GM18499 (cell line): ENCODE results near the gene SORCS1.
"Not testable (repeated sequence)": the region's sequence is repeated elsewhere in the genome, so short reads cannot be mapped to it uniquely, and the experiment has no call there.

ENCODE experiments used
- ATAC-seq: cut with Tn5 transposase; IDR thresholded peaks from one replicate; pipeline ENCODE4 v1.9.1; 2021; ENCODE audit warnings: moderate number of reproducible peaks; ENCODE audit not compliant: insufficient read depth, unreplicated experiment

The SORCS1 gene

DNA sequence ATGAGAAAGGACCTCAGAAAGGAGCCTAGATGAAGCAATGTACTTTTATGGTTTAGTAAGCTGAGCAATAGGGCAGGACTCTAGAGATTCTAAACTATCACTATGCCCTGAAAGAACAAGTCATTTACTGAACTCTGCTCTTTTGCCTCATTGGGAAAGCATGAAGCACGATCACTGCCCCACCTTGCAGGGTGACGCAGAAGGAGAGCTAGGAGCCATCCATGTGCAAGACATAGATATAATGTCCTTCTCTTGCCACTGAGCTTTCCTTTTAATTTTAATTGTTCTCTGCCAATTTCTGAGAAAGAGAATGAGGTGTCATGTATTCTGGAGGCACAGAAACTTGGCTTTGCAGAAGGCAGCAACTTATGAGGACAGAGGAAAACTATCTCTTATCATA is 108.3 kb downstream of the SORCS1 start:
- ATAC-seq: no peak

DNA sequence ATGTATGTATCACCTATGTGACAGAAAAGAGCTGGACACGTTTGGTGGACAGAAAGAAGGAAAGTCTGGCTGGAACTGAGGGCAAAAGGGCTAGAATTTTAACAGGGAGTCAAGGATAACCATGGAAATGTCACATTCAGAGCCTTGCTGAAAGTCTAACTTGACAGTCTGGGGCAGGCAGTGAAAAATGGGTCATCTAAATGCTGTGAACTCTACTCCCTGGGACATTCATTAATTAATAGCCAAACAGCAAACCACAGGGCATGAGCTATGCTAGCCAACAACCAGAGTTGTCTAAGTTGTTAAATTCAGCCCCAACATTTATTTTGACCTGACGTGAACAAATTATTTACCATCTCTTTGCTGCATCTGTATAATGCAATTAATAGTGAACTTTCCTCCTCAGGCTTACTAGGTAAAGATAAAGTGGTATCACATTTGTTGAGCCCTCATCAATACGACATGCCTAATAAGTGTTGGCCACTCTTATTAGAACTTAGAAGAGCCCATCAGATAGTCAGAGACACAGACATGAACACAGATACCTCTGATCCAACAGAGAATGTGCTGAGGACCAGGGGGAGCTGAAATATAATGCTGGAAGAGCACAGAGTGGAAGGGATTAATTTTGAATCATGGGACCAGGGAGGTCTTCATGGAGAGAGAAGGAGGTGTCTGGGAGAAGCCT is 109.9 kb downstream of the SORCS1 start:
- no peak for ATAC-seq

GRCh38 chr10:107051769-107052168 is 112.7 kb downstream of the SORCS1 start:
- ATAC-seq: no peak

- no peak for ATAC-seq
These were observed 121.0 kb downstream of the SORCS1 start for GRCh38 chr10:107043461-107043860.

DNA sequence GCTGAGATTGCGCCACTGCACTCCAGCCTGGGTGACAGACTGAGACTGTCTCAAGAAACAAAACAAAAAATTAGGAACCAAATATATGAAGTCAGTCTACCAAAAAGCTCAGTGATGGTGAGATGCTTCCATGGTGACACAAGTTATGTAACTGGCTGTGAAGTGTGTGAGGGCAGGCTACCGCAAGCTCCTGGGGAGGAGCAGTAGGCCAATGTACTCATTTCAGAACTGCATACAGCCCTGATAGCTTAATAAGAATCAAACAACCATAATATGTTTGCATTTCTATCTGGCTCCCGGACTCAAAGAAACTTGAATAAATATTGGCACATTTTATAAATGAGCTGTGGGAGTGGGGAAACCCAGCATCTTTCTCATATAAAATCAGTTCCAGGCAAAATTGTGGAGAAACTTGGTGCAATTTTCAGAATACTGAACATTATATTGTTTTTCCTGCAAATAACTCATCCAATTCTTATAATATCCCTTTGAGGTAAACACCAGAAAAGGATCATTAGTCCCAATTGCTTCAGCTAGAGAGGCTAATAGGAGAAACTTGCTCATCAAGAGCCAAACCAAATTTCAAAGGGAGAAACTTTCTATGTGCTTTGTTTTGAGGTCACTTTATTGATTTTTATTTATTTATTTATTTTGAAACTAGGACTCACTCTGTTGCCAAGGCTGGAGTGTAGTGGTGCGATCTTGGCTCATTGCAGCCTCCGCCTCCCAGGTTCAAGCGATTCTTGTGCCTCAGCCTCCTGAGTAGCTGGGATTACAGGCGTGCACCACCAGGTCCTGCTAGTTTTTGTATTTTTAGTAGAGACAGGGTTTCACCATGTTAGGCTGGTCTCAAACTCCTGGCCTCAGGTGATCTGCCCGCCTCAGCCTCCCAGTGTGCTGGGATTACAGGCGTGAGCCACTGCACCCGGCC is 127.0 kb downstream of the SORCS1 start:
- ATAC-seq: no peak

DNA sequence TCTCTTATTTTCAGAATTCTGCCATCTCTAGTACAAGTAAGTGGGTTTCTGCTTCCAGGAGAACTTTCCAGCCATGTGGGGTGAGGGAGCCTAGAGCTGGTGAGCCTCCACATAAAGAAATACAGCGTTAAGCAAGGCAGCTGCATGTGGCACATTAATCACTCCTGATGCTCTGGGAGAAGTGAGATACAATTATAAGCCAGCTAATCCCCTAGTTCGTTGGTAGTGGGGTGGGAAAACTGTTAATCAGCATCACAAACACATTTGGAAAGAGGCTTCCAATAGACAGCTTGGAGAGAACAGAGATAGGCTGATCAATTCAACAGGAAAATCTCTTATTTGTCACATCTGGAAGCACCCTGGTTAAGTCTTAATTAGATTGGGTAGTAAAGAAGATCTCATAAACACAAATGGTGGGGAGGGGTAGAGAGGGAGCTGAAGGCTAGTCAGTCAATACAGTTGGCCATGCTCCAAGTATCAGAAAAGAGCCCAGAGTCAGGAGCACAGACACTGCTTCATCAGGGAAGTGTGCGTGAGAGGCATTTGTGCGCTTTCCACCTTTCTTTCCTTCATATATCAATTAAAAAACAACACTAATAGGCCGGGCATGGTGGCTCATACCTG is 130.6 kb downstream of the SORCS1 start:
- ATAC-seq: no peak

GRCh38 chr10:107032700-107033401 is 131.7 kb downstream of the SORCS1 start:
- ATAC-seq: no peak

DNA sequence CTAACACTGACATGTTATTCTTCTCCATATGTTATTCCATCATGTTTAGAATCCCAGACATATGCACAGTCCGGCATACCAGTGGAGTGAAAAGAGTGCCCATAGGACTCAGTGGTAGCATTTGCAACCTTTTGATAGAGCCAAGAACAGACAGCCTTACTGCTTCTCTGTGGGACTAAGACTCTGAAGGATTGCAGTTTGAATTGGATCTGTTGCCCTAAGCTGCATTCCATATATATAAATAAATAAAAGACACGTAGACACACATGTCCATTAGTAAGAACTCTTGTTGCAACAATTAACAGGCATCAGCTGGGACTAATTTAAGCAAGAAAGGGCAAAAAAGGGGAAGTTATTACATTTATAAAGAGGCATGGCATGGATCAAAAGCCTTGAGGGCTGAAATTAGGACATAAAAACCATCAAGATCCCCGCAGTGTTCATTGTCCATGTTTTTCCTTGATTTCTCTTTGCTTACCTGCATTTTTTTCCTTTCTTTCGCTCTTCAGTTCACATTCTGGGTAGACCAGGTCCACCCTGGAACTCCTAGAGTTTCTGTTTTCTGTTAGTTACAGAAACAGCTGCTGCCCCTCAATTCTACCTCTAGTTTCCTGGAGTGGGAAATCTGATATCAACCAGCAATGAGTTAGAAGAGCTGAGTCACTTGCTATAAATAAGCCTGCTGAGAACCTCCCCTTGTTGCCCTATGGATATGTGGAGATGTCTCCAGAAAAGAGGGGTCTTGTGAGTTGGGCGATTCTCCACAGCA is 132.4 kb downstream of the SORCS1 start:
- no peak for ATAC-seq

DNA sequence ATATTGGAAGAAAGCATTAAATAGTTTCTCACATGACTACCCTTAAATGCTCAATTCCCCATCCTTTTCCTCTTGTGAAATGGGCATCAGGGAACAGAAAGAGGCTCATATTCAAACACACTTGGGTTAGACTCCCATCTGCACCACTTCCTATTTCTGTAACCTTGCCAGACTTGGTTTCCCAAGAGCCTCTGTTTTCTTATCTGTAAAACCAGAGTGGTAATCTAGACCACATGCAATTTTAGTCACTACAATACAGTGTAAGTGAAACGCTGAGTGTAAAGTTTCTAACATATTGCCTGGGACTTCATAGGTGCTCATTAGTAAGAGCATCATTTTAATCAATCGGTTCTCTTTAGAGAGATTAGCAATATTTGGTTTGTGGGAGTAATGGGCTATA is 136.3 kb downstream of the SORCS1 start:
- ATAC-seq: no peak

- ATAC-seq: no peak
These were observed 138.8 kb downstream of the SORCS1 start for GRCh38 chr10:107025676-107026075.

GRCh38 chr10:107024033-107024432 is 140.5 kb downstream of the SORCS1 start:
- not testable (repeated sequence) for ATAC-seq

DNA sequence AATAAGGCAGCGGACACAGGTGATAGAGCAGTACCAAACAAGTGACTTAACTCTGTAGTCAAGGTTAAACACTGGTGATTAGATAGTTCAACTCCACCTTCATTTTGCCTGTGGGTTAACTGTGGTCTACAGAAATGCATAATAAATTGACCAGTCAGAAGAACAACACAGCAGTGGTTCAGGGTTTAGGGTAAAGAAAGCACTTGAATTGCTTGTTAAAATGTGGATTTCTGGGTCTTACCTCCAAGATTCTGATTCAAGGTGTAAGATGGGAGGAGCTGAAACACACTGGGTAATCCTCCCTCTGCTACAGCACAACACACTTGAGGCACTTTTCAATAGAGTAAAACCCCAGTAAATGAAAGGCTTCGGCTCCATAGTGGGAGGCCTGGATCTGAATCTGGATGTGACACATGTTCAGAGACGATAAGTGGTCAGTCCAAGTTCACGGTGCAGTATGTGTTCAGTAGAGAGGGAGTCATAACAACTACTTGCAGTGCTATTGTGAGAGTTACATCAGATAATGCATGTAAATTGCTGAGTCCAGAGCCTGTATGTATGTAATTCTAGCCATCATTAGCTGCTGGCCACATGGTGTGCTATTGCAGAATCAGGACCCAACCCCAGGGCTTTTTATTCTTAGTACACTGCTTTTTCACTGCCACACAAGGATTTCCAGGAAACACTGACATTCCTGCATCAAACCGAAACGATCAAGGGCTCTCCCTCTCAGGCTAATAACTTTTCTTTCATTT is 141.7 kb downstream of the SORCS1 start:
- no peak for ATAC-seq

- no peak for ATAC-seq
These were observed 145.4 kb downstream of the SORCS1 start for GRCh38 chr10:107019154-107019553.

DNA sequence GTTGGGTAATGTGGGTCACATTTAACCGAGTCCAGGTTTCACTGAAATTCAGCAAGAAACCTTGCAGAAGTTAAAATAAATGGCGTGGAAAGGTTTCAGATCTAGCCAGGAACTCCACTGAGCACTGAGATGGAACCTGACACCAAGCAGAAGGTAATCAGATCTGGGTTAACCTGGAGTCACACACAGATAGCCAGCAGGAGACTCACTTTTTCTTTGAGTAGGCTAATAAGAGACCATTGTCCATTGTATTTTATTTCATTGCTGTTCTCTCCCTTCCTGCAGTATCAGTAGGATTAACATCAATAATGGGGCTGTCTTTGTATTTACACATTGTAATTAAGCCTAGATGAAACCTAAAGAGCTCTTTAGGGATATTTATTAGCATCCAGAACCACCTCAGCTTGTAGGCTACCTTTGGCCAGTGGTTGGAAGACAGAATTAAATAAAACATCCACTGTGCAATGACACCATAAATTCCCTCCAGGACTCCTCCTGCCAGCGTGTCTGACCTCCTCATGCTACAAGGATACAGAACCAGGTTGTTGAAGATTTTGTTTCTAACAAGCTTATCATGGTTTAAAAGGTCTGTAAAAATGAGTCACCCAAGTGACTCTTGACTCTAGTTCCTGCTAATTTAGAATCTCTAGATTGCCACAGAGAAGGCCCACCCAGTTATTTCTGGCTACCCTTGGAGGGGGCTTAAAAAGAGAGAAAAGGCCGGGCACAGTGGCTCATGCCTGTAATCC is 151.1 kb downstream of the SORCS1 start:
- no peak for ATAC-seq

GRCh38 chr10:107011992-107012391 is 152.5 kb downstream of the SORCS1 start:
- no peak for ATAC-seq

GRCh38 chr10:107011105-107011504 is 153.4 kb downstream of the SORCS1 start:
- ATAC-seq: no peak

- no peak for ATAC-seq
These were observed 154.0 kb downstream of the SORCS1 start for GRCh38 chr10:107010531-107010930.

- no peak for ATAC-seq
These were observed 160.1 kb downstream of the SORCS1 start for GRCh38 chr10:107004362-107004761.
